SK-N-MC (cell line): ENCODE results near the gene ZNF552.

ENCODE experiments used
- EZH2 ChIP-seq: fragments of 200-600 bp; sonication (generic); IDR thresholded peaks from one replicate; pipeline ENCODE4 v1.6.1; 2017; ENCODE audit warnings: antibody characterized with exemption
- POLR2AphosphoS5 ChIP-seq: IDR thresholded peaks from 2 replicates; pipeline ENCODE4 v1.6.1; 2012; ENCODE audit warnings: mild to moderate bottlenecking, low read depth, low read length, borderline replicate concordance

- TF ChIP-seq EZH2: no peak
- no peak for TF ChIP-seq POLR2AphosphoS5
Measured at GRCh38 chr19:57816652-57817051, 1.9 kb upstream of the ZNF552 start.
